Spinal cord (tissue), 10 donors: ENCODE results near the gene DUOXA1. TPM values are rescaled to one million over a fixed set of nuclear protein-coding genes. Genes with fewer than 3 reads are reported as not detected.
"Not testable (repeated sequence)": the region's sequence is repeated elsewhere in the genome, so short reads cannot be mapped to it uniquely, and the experiment has no call there.

Source experiments
- DNase-seq, 6 donors: peaks; one replicate each; pipeline versions ENCODE4 v3.0.0 to v3.0.0-alpha.2; 2013 to 2015; ENCODE audit warnings: low spot score in 6 of 6, low read depth in 4 of 6
- H3K27ac ChIP-seq: one replicate; pipeline ENCODE4 v1.5.1; 2013; ENCODE audit warnings: low read depth, low read length, control low read depth
- H3K27me3 ChIP-seq: one replicate; pipeline ENCODE4 v1.6.1; 2013; ENCODE audit warnings: low read length; ENCODE audit not compliant: control insufficient read depth, insufficient read depth
- H3K36me3 ChIP-seq: one replicate; pipeline ENCODE4 v1.6.1; 2013; ENCODE audit warnings: low read length; ENCODE audit not compliant: control insufficient read depth, insufficient read depth
- H3K4me1 ChIP-seq: one replicate; pipeline ENCODE4 v1.6.1; 2013; ENCODE audit warnings: low read length; ENCODE audit not compliant: control insufficient read depth, insufficient read depth
- H3K4me3 ChIP-seq: one replicate; pipeline ENCODE4 v1.5.1; 2013; ENCODE audit warnings: low read depth, low read length, control low read depth
- H3K9me3 ChIP-seq: one replicate; pipeline ENCODE4 v1.6.1; 2013; ENCODE audit warnings: low read length; ENCODE audit not compliant: control insufficient read depth, insufficient read depth
- WGBS: methylation state at CpG from one replicate; pipeline ENCODE4 v1.1.5; 2013; ENCODE audit warnings: missing lambda C conversion rate; ENCODE audit not compliant: insufficient coverage; 5-methylcytosine and 5-hydroxymethylcytosine counted together
- polyA plus RNA-seq, 2 donors: library from polyadenylated mRNA; unstranded; fragments of 120-200 nt; gene quantifications; one replicate each; pipeline ENCODE4 v1.2.1, GENCODE V29; 2013; ENCODE audit not compliant: insufficient read length in 2 of 2
- total RNA-seq, 2 donors: library from RNA; depleted of rRNA in 1 of 2; stranded (reverse); fragments of 120-200 nt in 1 of 2; fragments of >200 nt in 1 of 2; gene quantifications; one replicate each; pipeline versions ENCODE4 v1.2.3 to v1.2.4, GENCODE V29; 2013 to 2014
- donor health status: healthy.

DUOXA1 gene
- total and polyA plus RNA-seq, 4 donors, result 0.11 TPM; not detected in 3

- Histone ChIP-seq H3K4me3 (no peak overlapping the region), H3K36me3 (no peaks in the 10 kb centered on the region), H3K27me3 (no peaks in the 10 kb centered on the region), H3K9me3 (no peaks in the 10 kb centered on the region), H3K4me1 (no peaks in the 10 kb centered on the region), H3K27ac (no peak overlapping the region)
- WGBS, result 88% methylated on average over 11 of the region's 11 CpGs
- no peak for DNase-seq
Observed at GRCh38 chr15:45143946-45144345, 14.3 kb upstream of the DUOXA1 start.

DNA sequence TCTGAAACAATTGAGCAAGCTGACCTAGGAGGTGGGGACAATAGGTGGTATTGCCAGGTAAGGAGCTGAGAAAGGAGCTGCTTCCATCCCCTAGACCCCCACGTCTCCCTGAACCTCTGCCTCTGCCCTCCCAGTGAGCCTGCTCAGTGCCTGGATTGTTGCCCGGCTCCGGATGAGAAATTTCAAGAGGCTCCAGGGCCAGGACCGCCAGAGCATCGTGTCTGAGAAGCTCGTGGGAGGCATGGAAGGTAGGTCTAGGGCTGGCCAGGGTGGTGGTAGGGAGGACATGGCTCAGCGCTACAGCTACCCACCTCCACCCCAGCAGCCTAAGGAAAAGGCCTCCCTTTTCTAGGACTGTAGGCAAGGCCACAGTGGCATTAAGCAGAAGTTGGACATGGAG lies 13.4 kb upstream of the DUOXA1 start:
- H3K4me3 ChIP-seq, result no peak overlapping the region
- H3K36me3 ChIP-seq, result no peaks in the 10 kb centered on the region
- WGBS, result 94% methylated on average over 5 of the region's 7 CpGs
- H3K27ac ChIP-seq, result no peak overlapping the region
- no peak for DNase-seq
- H3K4me1 ChIP-seq, result no peaks in the 10 kb centered on the region
- H3K27me3 ChIP-seq, result no peaks in the 10 kb centered on the region
- H3K9me3 ChIP-seq, result no peaks in the 10 kb centered on the region

DNA sequence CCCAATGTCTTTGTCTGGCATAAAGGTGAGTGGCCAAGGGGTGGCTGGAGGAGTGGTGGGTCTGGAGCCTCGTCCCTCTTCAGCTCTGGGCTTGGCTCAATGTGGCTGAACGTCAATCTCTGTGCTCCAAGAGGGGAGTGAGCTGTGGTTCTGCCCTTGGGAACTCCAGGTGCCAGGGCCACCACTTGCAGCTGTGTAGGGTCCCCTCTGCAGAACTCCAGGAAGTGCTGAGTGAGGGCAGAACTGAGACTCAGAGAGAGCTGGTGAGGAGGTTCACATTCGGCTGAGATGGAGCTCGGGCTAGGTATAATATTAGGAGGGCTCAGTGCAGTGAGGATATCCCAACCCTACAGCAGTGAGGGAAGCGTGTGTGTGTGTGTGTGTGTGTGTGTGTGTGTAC lies 11.7 kb upstream of the DUOXA1 start:
- Histone ChIP-seq H3K9me3 (no peaks in the 10 kb centered on the region), H3K4me1 (peaks cover 1% of the 10 kb centered on the region), H3K4me3 (no peak overlapping the region), H3K36me3 (no peaks in the 10 kb centered on the region), H3K27me3 (peaks cover 6% of the 10 kb centered on the region), H3K27ac (no peak overlapping the region)
- WGBS, result 83% methylated on average over 4 of the region's 5 CpGs
- no peak for DNase-seq

DNA sequence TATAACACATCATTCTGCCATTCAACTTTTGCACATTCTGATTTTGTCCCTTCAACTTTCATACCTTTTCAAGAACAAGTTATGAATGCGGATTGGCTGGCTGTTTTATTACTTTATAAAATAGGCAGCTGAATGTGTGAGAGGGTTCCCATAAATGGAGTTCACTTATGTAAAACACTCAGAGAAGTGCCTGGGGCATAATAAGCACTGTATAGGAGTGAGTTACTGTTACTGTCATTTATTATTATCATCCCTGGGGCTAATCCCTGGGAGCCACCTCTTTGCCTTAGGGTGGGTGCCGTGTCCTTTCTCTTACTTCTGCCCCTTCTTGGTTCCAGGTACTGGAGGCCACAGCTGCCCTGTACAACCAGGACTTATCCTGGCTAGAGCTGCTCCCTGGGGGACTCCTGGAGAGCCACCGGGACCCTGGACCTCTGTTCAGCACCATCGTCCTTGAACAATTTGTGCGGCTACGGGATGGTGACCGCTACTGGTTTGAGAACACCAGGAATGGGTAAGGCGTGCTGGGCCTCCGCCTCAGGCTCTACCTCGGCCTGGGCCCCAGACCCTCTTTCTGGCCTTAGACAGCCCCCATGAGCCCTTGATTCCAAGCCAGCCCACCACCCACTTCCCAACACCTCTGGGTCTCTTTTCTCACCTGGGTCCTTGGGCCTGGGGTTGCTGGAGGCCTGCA lies 11.0 kb upstream of the DUOXA1 start:
- Histone ChIP-seq H3K9me3 (no peaks in the 10 kb centered on the region), H3K27me3 (peaks cover 11% of the 10 kb centered on the region), H3K4me3 (no peak overlapping the region), H3K36me3 (no peaks in the 10 kb centered on the region), H3K27ac (no peak overlapping the region), H3K4me1 (peaks cover 7% of the 10 kb centered on the region)
- 97% methylated on average over 9 of the region's 10 CpGs for WGBS
- no peak for DNase-seq

DNA sequence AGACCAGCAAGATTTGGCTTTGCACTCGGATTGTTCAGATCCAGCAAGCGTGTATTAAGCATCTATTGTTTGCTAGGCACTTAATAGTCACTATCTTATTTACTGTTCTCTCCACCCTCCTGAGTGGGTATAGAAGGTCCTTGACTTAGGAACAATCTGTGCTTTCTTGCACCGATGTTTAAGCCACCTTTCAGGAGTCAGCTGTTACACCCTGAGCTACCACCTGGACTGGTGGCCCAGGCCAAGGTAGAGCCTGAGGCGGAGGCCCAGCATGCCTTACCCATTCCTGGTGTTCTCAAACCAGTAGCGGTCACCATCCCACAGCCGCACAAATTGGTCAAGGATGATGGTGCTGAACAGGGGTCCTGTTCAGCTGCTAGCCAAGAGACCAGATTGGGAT lies 10.1 kb upstream of the DUOXA1 start:
- WGBS, result 95% methylated on average over 5 of the region's 6 CpGs

DNA sequence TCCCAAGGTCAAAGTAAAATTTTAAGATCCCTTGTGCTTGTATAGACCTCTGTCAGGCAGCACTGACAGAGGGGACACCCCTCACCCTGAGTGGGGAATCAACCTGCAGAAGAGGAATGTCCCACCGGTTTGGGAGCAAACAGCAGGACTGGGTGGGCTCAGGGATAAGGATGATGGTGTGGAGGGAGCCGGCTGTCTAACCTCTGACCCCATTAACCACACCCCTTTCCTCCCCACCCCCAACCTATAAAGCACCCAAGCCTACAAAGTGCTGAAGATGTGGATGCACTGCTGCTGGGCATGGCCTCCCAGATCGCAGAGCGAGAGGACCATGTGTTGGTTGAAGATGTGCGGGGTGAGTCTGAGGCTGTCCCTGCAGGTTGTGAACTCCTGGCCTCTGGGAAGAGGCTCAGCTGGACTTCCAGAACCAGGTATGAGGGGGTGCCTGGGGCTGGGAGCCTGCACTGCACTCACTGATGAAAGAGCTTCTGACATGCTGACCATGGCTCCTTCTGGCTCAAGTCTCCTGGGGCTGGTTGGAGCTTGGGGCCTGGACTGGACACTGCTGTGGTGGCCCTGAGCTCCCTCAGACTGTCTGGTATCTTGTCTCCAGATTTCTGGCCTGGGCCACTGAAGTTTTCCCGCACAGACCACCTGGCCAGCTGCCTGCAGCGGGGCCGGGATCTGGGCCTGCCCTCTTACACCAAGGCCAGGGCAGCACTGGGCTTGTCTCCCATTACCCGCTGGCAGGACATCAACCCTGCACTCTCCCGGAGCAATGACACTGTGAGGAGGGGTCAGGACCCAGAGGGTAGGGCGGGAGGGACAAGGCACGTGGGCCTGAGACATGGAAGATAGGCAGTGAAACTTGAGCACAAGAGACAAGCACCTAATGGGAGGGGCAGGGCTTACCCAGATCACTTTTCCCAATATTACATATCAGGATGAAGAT lies 9.4 kb upstream of the DUOXA1 start:
- H3K27me3 ChIP-seq, result peaks cover 25% of the 10 kb centered on the region
- 76% methylated on average over 8 of the region's 12 CpGs for WGBS
- H3K4me3 ChIP-seq, result no peak overlapping the region
- no peaks in the 10 kb centered on the region for H3K9me3 ChIP-seq
- DNase-seq, result no peak
- no peak overlapping the region for H3K27ac ChIP-seq
- H3K36me3 ChIP-seq, result no peaks in the 10 kb centered on the region
- H3K4me1 ChIP-seq, result peaks cover 13% of the 10 kb centered on the region

More for the DNA sequence above, 10.1 kb upstream of the DUOXA1 start:
- Histone ChIP-seq H3K27ac (no peak overlapping the region), H3K4me3 (no peak overlapping the region), H3K36me3 (no peaks in the 10 kb centered on the region), H3K27me3 (peaks cover 18% of the 10 kb centered on the region), H3K9me3 (no peaks in the 10 kb centered on the region), H3K4me1 (peaks cover 13% of the 10 kb centered on the region)
- no peak for DNase-seq

GRCh38 chr15:45137703-45138102 lies 8.0 kb upstream of the DUOXA1 start:
- Histone ChIP-seq H3K36me3 (no peaks in the 10 kb centered on the region), H3K9me3 (no peaks in the 10 kb centered on the region), H3K27me3 (peaks cover 29% of the 10 kb centered on the region), H3K27ac (no peak overlapping the region), H3K4me1 (peaks cover 13% of the 10 kb centered on the region), H3K4me3 (no peak overlapping the region)
- no peak for DNase-seq
- 82% methylated on average over 8 of the region's 8 CpGs for WGBS

GRCh38 chr15:45136378-45136764 lies 6.7 kb upstream of the DUOXA1 start:
- no peaks in the 10 kb centered on the region for H3K9me3 ChIP-seq
- H3K4me1 ChIP-seq, result peaks cover 13% of the 10 kb centered on the region
- no peaks in the 10 kb centered on the region for H3K36me3 ChIP-seq
- no peak overlapping the region for H3K27ac ChIP-seq
- peaks cover 36% of the 10 kb centered on the region for H3K27me3 ChIP-seq
- WGBS, result 6% methylated on average over 3 of the region's 10 CpGs
- H3K4me3 ChIP-seq, result no peak overlapping the region
- DNase-seq, result peak in 1 of 6 donors; percentile 29

DNA sequence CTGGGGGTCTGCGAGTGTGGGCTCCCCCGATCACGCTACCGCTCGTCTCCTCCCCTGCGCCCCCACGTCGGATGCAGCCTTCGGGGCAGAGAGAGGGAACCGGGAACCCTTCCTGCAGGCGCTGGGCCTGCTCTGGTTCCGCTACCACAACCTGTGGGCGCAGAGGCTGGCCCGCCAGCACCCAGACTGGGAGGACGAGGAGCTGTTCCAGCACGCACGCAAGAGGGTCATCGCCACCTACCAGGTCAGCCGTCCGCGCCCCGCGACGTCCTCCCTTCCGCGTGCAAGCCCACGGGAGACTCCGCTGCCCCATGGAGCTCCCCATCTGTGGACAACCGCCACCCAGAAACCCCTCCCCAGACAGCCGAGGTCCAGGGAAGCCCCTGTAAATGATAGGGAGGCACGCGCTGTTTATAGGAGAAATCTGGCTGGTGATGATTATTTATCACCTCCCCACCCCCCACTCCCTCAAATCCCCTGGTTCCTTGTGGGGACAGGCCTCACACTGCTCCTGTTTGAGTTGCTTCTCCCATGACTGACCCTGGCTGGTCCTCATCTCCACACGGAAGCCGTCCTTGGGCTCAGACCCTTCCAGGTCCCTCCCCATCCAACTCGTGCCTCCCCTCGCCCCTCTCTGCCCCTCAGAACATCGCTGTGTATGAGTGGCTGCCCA lies 6.2 kb upstream of the DUOXA1 start:
- Histone ChIP-seq H3K27me3 (peaks cover 42% of the 10 kb centered on the region), H3K4me1 (peaks cover 13% of the 10 kb centered on the region)
- not testable (repeated sequence) for H3K9me3 ChIP-seq, H3K27ac ChIP-seq, H3K4me3 ChIP-seq, DNase-seq, H3K36me3 ChIP-seq
- 8% methylated on average over 2 of the region's 37 CpGs for WGBS
